ENCODE results near the gene PLCXD1. TPM values are rescaled to one million over a fixed set of nuclear protein-coding genes. Genes with fewer than 3 reads are reported as not detected.
A peak's percentile ranks its signal among the peaks of the same experiment; 100 is the strongest.

Gene PLCXD1
- total RNA-seq, 1 donor from 2014 or later: 25.9 TPM

DNA sequence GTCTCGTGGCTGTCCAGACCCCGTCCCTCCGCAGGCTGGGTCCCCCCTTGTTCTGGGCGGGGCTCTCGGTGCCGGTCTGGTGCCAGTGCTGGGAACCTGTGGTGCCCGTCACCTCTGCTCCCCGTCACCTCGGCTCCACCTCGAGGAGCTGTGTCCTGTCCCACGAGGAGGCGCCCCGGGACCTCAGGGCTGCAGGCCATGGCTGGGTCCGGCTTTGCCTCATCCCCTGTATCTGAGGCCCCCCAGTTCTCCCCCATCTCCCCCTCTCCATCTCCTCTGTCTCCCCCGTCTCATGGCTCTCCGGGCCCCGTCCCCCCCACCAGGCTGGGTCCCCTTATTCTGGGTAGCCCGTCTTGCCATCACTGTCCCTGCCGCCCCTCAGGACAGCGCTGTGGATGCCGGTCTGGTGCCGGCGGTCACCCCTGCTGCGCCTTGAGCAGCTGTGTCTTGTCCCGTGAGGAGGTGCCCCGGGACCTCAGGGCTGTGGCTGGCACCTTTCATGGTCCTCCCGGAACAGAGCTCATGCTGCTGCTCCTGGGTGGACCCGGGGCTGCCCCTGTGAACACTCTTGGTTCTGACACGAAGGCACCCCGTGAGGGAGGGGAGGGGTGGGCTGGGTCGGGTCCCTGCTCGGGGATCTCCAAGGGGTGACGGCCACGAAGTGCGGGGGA lies 50.8 kb downstream of the PLCXD1 start:
- no peak for FAIRE-seq
- H3K36me3 Mint-ChIP-seq (ENCODE audit: low read depth, unreplicated experiment): peaks cover 9% of the 10 kb centered on the region
- peaks cover 11% of the 10 kb centered on the region for H3K9me3 Mint-ChIP-seq (ENCODE audit: unreplicated experiment)
- no peak overlapping the region for H3K4me3 Mint-ChIP-seq (ENCODE audit: unreplicated experiment)
- no peak overlapping the region for H3K27ac Mint-ChIP-seq (ENCODE audit: unreplicated experiment)
- Histone ChIP-seq H3K4me2 (ENCODE audit: low read length) (peak overlapping the region; percentile 81), H3K27me3 (ENCODE audit: insufficient read depth, low read length) (no peaks in the 10 kb centered on the region), H3K9ac (ENCODE audit: low read length) (peak overlapping the region; percentile 46), H3K4me1 (ENCODE audit: insufficient read depth, low read length) (peaks cover 8% of the 10 kb centered on the region), H4K20me1 (ENCODE audit: insufficient read depth, low read length) (no peaks in the 10 kb centered on the region), H3K36me3 (ENCODE audit: insufficient read depth, low read length) (no peaks in the 10 kb centered on the region), H3K4me3 (ENCODE audit: insufficient read depth, low read depth, low read length) (no peak overlapping the region), H3K9me3 (ENCODE audit: insufficient read depth, low read depth, low read length) (no peaks in the 10 kb centered on the region), H3K79me2 (ENCODE audit: insufficient read depth, low read length) (no peaks in the 10 kb centered on the region), H2AFZ (ENCODE audit: low read depth, low read length) (peak overlapping the region; percentile 68), H3K27ac (ENCODE audit: low read depth, low read length) (no peak overlapping the region)
- no peaks in the 10 kb centered on the region for H3K27me3 Mint-ChIP-seq (ENCODE audit: low read depth, unreplicated experiment)
- no peak for DNase-seq (ENCODE audit: low read depth)
- TF ChIP-seq EZH2 (IDR thresholded peaks at IDR 0.05; ENCODE audit: insufficient read depth, low read length): no peak
- TF ChIP-seq, protein P1, sequence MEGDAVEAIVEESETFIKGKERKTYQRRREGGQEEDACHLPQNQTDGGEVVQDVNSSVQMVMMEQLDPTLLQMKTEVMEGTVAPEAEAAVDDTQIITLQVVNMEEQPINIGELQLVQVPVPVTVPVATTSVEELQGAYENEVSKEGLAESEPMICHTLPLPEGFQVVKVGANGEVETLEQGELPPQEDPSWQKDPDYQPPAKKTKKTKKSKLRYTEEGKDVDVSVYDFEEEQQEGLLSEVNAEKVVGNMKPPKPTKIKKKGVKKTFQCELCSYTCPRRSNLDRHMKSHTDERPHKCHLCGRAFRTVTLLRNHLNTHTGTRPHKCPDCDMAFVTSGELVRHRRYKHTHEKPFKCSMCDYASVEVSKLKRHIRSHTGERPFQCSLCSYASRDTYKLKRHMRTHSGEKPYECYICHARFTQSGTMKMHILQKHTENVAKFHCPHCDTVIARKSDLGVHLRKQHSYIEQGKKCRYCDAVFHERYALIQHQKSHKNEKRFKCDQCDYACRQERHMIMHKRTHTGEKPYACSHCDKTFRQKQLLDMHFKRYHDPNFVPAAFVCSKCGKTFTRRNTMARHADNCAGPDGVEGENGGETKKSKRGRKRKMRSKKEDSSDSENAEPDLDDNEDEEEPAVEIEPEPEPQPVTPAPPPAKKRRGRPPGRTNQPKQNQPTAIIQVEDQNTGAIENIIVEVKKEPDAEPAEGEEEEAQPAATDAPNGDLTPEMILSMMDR (IDR thresholded peaks at IDR 0.05; ENCODE audit: insufficient read depth, low read depth, low read length): no peak
- peaks cover 2% of the 10 kb centered on the region for H3K4me1 Mint-ChIP-seq (ENCODE audit: low read depth, unreplicated experiment)

DNA sequence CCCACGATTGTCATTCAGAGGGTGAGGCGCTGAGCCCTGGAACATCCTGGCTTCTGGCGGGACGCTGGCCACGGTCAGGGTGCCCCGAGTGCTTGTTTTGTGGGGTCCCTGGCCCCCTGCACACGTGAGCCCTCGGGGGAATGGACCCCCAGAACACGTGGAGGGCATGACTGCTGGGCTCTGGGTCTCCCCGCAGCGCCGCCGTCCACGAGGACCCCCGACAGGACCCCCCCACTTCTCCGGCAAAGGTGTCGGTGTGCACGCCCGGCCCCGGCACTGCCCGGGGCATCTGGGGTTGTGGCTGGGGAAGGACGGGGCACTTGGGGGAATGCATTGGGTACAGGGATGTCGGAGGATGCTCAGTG lies 51.3 kb downstream of the PLCXD1 start:
- no peaks in the 10 kb centered on the region for H3K36me3 ChIP-seq (ENCODE audit: insufficient read depth, low read length)
- no peak overlapping the region for H3K9ac ChIP-seq (ENCODE audit: low read length)
- no peak for DNase-seq (ENCODE audit: low read depth)
- FAIRE-seq: no peak
- no peak overlapping the region for H3K27ac Mint-ChIP-seq (ENCODE audit: unreplicated experiment)
- no peaks in the 10 kb centered on the region for H3K27me3 Mint-ChIP-seq (ENCODE audit: low read depth, unreplicated experiment)
- H3K4me3 Mint-ChIP-seq (ENCODE audit: unreplicated experiment): no peak overlapping the region
- H3K27me3 ChIP-seq (ENCODE audit: insufficient read depth, low read length): no peaks in the 10 kb centered on the region
- no peaks in the 10 kb centered on the region for H3K9me3 ChIP-seq (ENCODE audit: insufficient read depth, low read depth, low read length)
- H2AFZ ChIP-seq (ENCODE audit: low read depth, low read length): no peak overlapping the region
- peaks cover 15% of the 10 kb centered on the region for H3K36me3 Mint-ChIP-seq (ENCODE audit: low read depth, unreplicated experiment)
- H3K9me3 Mint-ChIP-seq (ENCODE audit: unreplicated experiment): peaks cover 11% of the 10 kb centered on the region
- no peaks in the 10 kb centered on the region for H4K20me1 ChIP-seq (ENCODE audit: insufficient read depth, low read length)
- H3K79me2 ChIP-seq (ENCODE audit: insufficient read depth, low read length): no peaks in the 10 kb centered on the region
- no peak overlapping the region for H3K4me2 ChIP-seq (ENCODE audit: low read length)
- H3K4me1 Mint-ChIP-seq (ENCODE audit: low read depth, unreplicated experiment): peaks cover 2% of the 10 kb centered on the region
- no peak overlapping the region for H3K27ac ChIP-seq (ENCODE audit: low read depth, low read length)
- H3K4me3 ChIP-seq (ENCODE audit: insufficient read depth, low read depth, low read length): no peak overlapping the region
- H3K4me1 ChIP-seq (ENCODE audit: insufficient read depth, low read length): peaks cover 8% of the 10 kb centered on the region
- no peak for TF ChIP-seq EZH2 (IDR thresholded peaks at IDR 0.05; ENCODE audit: insufficient read depth, low read length)
- TF ChIP-seq, protein P1 (IDR thresholded peaks at IDR 0.05; ENCODE audit: insufficient read depth, low read depth, low read length): no peak

DNA sequence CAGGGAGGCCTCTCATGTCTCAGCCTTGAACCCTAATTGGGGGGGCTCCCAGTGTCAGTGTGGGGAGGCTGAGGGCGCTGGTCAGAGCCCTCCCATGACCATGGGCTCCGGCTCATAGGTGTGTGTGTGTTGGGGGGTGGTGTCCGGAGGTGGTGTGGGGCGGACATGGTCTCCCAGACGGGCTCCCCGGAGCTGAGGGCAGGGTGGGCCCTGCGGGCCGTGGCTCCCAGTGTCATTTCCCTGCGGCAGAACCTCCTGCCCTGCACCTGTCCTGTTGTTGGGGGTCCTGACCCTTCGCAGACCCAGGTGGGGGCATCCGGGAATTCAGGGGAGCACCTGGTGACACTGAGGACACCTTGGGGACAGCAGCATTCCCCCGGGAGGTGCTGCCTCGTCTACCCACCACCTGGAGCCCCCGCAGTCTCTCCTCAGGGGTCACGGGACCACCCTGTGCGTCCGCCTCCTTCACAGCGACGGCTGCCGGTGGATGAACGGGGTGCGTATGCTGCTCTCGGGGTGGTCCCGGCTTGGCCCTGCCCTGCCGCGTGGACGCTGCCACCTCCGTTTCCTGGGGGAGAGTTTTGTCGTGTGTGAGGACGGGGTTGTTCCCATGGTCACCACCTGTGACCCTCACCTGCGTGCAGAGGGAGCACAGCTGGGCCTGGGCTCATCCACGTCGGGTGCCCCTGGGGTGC lies 51.9 kb downstream of the PLCXD1 start:
- Histone ChIP-seq H3K9me3 (ENCODE audit: insufficient read depth, low read depth, low read length) (no peaks in the 10 kb centered on the region), H3K27me3 (ENCODE audit: insufficient read depth, low read length) (no peaks in the 10 kb centered on the region), H4K20me1 (ENCODE audit: insufficient read depth, low read length) (no peaks in the 10 kb centered on the region), H2AFZ (ENCODE audit: low read depth, low read length) (no peak overlapping the region), H3K9ac (ENCODE audit: low read length) (no peak overlapping the region), H3K4me1 (ENCODE audit: insufficient read depth, low read length) (peaks cover 8% of the 10 kb centered on the region), H3K4me2 (ENCODE audit: low read length) (no peak overlapping the region), H3K4me3 (ENCODE audit: insufficient read depth, low read depth, low read length) (no peak overlapping the region), H3K79me2 (ENCODE audit: insufficient read depth, low read length) (no peaks in the 10 kb centered on the region), H3K27ac (ENCODE audit: low read depth, low read length) (no peak overlapping the region), H3K36me3 (ENCODE audit: insufficient read depth, low read length) (no peaks in the 10 kb centered on the region)
- DNase-seq (ENCODE audit: low read depth) (no peak), FAIRE-seq (no peak)
- Mint-ChIP-seq H3K9me3 (ENCODE audit: unreplicated experiment) (peaks cover 16% of the 10 kb centered on the region), H3K36me3 (ENCODE audit: low read depth, unreplicated experiment) (peaks cover 18% of the 10 kb centered on the region), H3K4me3 (ENCODE audit: unreplicated experiment) (no peak overlapping the region), H3K27ac (ENCODE audit: unreplicated experiment) (no peak overlapping the region), H3K4me1 (ENCODE audit: low read depth, unreplicated experiment) (peaks cover 2% of the 10 kb centered on the region), H3K27me3 (ENCODE audit: low read depth, unreplicated experiment) (no peaks in the 10 kb centered on the region)
- no peak for TF ChIP-seq EZH2 (IDR thresholded peaks at IDR 0.05; ENCODE audit: insufficient read depth, low read length)
- TF ChIP-seq, protein P1 (IDR thresholded peaks at IDR 0.05; ENCODE audit: insufficient read depth, low read depth, low read length): no peak
